Measurements from ENCODE around the gene LAMA2. TPM values are rescaled to one million over a fixed set of nuclear protein-coding genes. Genes with fewer than 3 reads are reported as not detected.

The LAMA2 gene
- total and polyA plus RNA-seq, 2 of the 8 experiments (the other 6 are each of a cell fraction or from before 2014, with no cell fraction given) = 1.3 to 3.8 TPM

- TF ChIP-seq, protein P1, sequence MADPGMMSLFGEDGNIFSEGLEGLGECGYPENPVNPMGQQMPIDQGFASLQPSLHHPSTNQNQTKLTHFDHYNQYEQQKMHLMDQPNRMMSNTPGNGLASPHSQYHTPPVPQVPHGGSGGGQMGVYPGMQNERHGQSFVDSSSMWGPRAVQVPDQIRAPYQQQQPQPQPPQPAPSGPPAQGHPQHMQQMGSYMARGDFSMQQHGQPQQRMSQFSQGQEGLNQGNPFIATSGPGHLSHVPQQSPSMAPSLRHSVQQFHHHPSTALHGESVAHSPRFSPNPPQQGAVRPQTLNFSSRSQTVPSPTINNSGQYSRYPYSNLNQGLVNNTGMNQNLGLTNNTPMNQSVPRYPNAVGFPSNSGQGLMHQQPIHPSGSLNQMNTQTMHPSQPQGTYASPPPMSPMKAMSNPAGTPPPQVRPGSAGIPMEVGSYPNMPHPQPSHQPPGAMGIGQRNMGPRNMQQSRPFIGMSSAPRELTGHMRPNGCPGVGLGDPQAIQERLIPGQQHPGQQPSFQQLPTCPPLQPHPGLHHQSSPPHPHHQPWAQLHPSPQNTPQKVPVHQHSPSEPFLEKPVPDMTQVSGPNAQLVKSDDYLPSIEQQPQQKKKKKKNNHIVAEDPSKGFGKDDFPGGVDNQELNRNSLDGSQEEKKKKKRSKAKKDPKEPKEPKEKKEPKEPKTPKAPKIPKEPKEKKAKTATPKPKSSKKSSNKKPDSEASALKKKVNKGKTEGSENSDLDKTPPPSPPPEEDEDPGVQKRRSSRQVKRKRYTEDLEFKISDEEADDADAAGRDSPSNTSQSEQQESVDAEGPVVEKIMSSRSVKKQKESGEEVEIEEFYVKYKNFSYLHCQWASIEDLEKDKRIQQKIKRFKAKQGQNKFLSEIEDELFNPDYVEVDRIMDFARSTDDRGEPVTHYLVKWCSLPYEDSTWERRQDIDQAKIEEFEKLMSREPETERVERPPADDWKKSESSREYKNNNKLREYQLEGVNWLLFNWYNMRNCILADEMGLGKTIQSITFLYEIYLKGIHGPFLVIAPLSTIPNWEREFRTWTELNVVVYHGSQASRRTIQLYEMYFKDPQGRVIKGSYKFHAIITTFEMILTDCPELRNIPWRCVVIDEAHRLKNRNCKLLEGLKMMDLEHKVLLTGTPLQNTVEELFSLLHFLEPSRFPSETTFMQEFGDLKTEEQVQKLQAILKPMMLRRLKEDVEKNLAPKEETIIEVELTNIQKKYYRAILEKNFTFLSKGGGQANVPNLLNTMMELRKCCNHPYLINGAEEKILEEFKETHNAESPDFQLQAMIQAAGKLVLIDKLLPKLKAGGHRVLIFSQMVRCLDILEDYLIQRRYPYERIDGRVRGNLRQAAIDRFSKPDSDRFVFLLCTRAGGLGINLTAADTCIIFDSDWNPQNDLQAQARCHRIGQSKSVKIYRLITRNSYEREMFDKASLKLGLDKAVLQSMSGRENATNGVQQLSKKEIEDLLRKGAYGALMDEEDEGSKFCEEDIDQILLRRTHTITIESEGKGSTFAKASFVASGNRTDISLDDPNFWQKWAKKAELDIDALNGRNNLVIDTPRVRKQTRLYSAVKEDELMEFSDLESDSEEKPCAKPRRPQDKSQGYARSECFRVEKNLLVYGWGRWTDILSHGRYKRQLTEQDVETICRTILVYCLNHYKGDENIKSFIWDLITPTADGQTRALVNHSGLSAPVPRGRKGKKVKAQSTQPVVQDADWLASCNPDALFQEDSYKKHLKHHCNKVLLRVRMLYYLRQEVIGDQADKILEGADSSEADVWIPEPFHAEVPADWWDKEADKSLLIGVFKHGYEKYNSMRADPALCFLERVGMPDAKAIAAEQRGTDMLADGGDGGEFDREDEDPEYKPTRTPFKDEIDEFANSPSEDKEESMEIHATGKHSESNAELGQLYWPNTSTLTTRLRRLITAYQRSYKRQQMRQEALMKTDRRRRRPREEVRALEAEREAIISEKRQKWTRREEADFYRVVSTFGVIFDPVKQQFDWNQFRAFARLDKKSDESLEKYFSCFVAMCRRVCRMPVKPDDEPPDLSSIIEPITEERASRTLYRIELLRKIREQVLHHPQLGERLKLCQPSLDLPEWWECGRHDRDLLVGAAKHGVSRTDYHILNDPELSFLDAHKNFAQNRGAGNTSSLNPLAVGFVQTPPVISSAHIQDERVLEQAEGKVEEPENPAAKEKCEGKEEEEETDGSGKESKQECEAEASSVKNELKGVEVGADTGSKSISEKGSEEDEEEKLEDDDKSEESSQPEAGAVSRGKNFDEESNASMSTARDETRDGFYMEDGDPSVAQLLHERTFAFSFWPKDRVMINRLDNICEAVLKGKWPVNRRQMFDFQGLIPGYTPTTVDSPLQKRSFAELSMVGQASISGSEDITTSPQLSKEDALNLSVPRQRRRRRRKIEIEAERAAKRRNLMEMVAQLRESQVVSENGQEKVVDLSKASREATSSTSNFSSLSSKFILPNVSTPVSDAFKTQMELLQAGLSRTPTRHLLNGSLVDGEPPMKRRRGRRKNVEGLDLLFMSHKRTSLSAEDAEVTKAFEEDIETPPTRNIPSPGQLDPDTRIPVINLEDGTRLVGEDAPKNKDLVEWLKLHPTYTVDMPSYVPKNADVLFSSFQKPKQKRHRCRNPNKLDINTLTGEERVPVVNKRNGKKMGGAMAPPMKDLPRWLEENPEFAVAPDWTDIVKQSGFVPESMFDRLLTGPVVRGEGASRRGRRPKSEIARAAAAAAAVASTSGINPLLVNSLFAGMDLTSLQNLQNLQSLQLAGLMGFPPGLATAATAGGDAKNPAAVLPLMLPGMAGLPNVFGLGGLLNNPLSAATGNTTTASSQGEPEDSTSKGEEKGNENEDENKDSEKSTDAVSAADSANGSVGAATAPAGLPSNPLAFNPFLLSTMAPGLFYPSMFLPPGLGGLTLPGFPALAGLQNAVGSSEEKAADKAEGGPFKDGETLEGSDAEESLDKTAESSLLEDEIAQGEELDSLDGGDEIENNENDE (IDR thresholded peaks at IDR 0.05; ENCODE audit: insufficient replicate concordance, low read length) = no peak
- TF ChIP-seq NRF1 (IDR thresholded peaks at IDR 0.05; ENCODE audit: low read depth, low read length) (no peak), TBP (IDR thresholded peaks at IDR 0.05; ENCODE audit: low read depth, low read length) (no peak), JUN (IDR thresholded peaks at IDR 0.05; ENCODE audit: low read depth, low read length) (no peak), RXRA (IDR thresholded peaks at IDR 0.05; ENCODE audit: insufficient read depth, low read depth, low read length) (no peak), SP1 (IDR thresholded peaks at IDR 0.05; ENCODE audit: low read depth, low read length) (no peak), RBBP5 (IDR thresholded peaks at IDR 0.05; ENCODE audit: borderline replicate concordance, low read depth, low read length) (no peak), RNF2 (IDR thresholded peaks at IDR 0.05; ENCODE audit: borderline replicate concordance, low read depth, low read length, missing control alignments, poor library complexity, severe bottlenecking) (no peak), SIX5 (IDR thresholded peaks at IDR 0.05; ENCODE audit: low read depth, low read length) (no peak), CHD1 (IDR thresholded peaks at IDR 0.05; ENCODE audit: low read depth, low read length) (no peak)
Observed at GRCh38 chr6:128903715-128904114, 20.8 kb downstream of the LAMA2 start (continued).
